K562 (cell line): ENCODE data around the gene PDCD1. TPM values are rescaled to one million over a fixed set of nuclear protein-coding genes. Genes with fewer than 3 reads are reported as not detected.
A peak's percentile ranks its signal among the peaks of the same experiment; 100 is the strongest.

ENCODE experiments used
- CBFB ChIP-seq: sonication (generic); formaldehyde crosslinking; IDR thresholded peaks from 2 replicates; pipeline ENCODE4 v1.4.0; 2020; ENCODE audit warnings: mild to moderate bottlenecking, missing genetic modification reagents
- DEAF1 ChIP-seq: fragments of 450-650 bp; formaldehyde crosslinking; IDR thresholded peaks from 2 replicates; pipeline ENCODE4 v1.4.0; 2020; ENCODE audit warnings: mild to moderate bottlenecking, moderate library complexity
- FOXK2 ChIP-seq, 2 experiments: fragments of 450-650 bp; IDR thresholded peaks in 1 of 2; conservative IDR thresholded peaks in 1 of 2; 2 replicates each; pipeline ENCODE4 v1.6.1; 2016; ENCODE audit warnings: low read depth in 2 of 2, mild to moderate bottlenecking in 1 of 2
- MAFG ChIP-seq: fragments of 450-650 bp; conservative IDR thresholded peaks from 2 replicates; pipeline ENCODE4 v1.6.1; 2016; ENCODE audit warnings: missing genetic modification characterization, missing compliant biosample characterization
- MCM7 ChIP-seq, 2 experiments: fragments of 450-650 bp; IDR thresholded peaks; 2 replicates each; pipeline ENCODE4 v1.6.1; 2016 to 2018
- NCOA6 ChIP-seq: fragments of 450-650 bp; IDR thresholded peaks from 2 replicates; pipeline ENCODE4 v1.6.1; 2017; ENCODE audit warnings: mild to moderate bottlenecking
- PML ChIP-seq: IDR thresholded peaks from 2 replicates; pipeline ENCODE4 v1.6.1; 2012; ENCODE audit warnings: low read length, inconsistent platforms
- POLR2AphosphoS5 ChIP-seq: IDR thresholded peaks from 2 replicates; pipeline ENCODE4 v1.6.1; 2011; ENCODE audit warnings: mild to moderate bottlenecking, low read depth, low read length, moderate library complexity; ENCODE audit not compliant: control insufficient read depth, insufficient read depth
- RBBP5 ChIP-seq: fragments of 200-600 bp; sonication (generic); IDR thresholded peaks from 2 replicates; pipeline ENCODE4 v1.6.1; 2012; ENCODE audit warnings: borderline replicate concordance, mild to moderate bottlenecking, low read length, control low read depth, inconsistent platforms; ENCODE audit not compliant: insufficient read depth, poor library complexity, severe bottlenecking
- SIRT6 ChIP-seq: IDR thresholded peaks from one replicate; pipeline ENCODE4 v1.6.1; 2012; ENCODE audit warnings: low read depth, mild to moderate bottlenecking, control low read depth, inconsistent platforms, low read length, moderate library complexity
- TBL1XR1 ChIP-seq, 2 experiments: IDR thresholded peaks; 2 replicates each; pipeline ENCODE4 v1.6.1; 2012; ENCODE audit warnings: improper control_type of control experiment in 2 of 2, low read length in 2 of 2, mild to moderate bottlenecking in 1 of 2
- TCF7L2 ChIP-seq: fragments of 150-350 bp; IDR thresholded peaks from 2 replicates; pipeline ENCODE4 v1.6.1; 2016; ENCODE audit warnings: low read depth, mild to moderate bottlenecking, low read length, moderate library complexity
- USF2 ChIP-seq: sonication (generic); formaldehyde crosslinking; IDR thresholded peaks from 2 replicates; pipeline ENCODE4 v1.5.0; 2020; ENCODE audit warnings: missing genetic modification reagents
- YBX1 ChIP-seq: fragments of 450-650 bp; IDR thresholded peaks from 2 replicates; pipeline ENCODE4 v1.7.1; 2016; ENCODE audit warnings: mild to moderate bottlenecking
- ZNF740 ChIP-seq, 3 experiments: fragments of 200-800 bp in 1 of 3; sonication (Bioruptor generic) in 1 of 3; sonication (generic) in 1 of 3; formaldehyde crosslinking in 1 of 3; IDR thresholded peaks; 2 replicates each; pipeline versions ENCODE4 v1.6.1 to v1.8.0; 2016 to 2022; ENCODE audit warnings: mild to moderate bottlenecking in 2 of 3, missing compliant biosample characterization in 2 of 3, missing genetic modification characterization in 2 of 3, missing genetic modification reagents in 1 of 3
- ZNF77 ChIP-seq: fragments of 250-450 bp; sonication (Bioruptor Pico); IDR thresholded peaks from 2 replicates; pipeline ENCODE4 v1.5.0; 2020
- ZNF79 ChIP-seq: fragments of 250-450 bp; sonication (Bioruptor Pico); IDR thresholded peaks from 2 replicates; pipeline ENCODE4 v1.4.0; 2020; ENCODE audit warnings: low read depth, mild to moderate bottlenecking, moderate library complexity
- polyA plus RNA-seq, 8 experiments: library from polyadenylated mRNA; depleted of rRNA in 4 of 8; stranded (reverse) in 5 of 8; unstranded in 3 of 8; fragments of >200 nt; fragmentation: Nextera tagmentation in 2 of 8; fragmentation: Illumina TruSeq in 1 of 8; extraction: Ambion mirVana in 2 of 8; extraction: Trizol in 1 of 8; gene quantifications; 2 replicates each; pipeline versions ENCODE4 v1.2.1 to v1.2.3, GENCODE V29; 2011 to 2014; ENCODE audit warnings: inconsistent platforms in 1 of 8, missing spikeins in 1 of 8
- total RNA-seq, 7 experiments: library from RNA; depleted of rRNA in 6 of 7; stranded (reverse); fragments of >200 nt in 6 of 7; fragmentation: Illumina TruSeq in 2 of 7; extraction: Trizol in 2 of 7; gene quantifications; 2 replicates each; pipeline versions ENCODE4 v1.2.1 to v1.2.3, GENCODE V29; 2011 to 2021; ENCODE audit warnings: low replicate concordance in 1 of 7
- TF ChIP-seq, protein P1 (sequence below): fragments of 450-650 bp; IDR thresholded peaks from 2 replicates; pipeline ENCODE4 v1.6.1; 2018; ENCODE audit warnings: mild to moderate bottlenecking, low read depth; ENCODE audit not compliant: partially characterized antibody
- TF ChIP-seq, protein P2 (sequence below), 2 experiments: fragments of 450-650 bp; conservative IDR thresholded peaks; 2 replicates each; pipeline ENCODE4 v1.6.1; 2017; ENCODE audit warnings: mild to moderate bottlenecking in 2 of 2, moderate library complexity in 2 of 2
- TF ChIP-seq, protein P3 (sequence below): fragments of 450-650 bp; formaldehyde crosslinking; IDR thresholded peaks from 2 replicates; pipeline ENCODE4 v1.4.0; 2020; ENCODE audit warnings: mild to moderate bottlenecking, moderate library complexity

PDCD1 gene
- total and polyA plus RNA-seq, 9 of the 15 experiments (the other 6 are each of a cell fraction or from before 2014, with no cell fraction given), result 0.15 to 2.5 (median 1.0) TPM; not detected in 2

DNA sequence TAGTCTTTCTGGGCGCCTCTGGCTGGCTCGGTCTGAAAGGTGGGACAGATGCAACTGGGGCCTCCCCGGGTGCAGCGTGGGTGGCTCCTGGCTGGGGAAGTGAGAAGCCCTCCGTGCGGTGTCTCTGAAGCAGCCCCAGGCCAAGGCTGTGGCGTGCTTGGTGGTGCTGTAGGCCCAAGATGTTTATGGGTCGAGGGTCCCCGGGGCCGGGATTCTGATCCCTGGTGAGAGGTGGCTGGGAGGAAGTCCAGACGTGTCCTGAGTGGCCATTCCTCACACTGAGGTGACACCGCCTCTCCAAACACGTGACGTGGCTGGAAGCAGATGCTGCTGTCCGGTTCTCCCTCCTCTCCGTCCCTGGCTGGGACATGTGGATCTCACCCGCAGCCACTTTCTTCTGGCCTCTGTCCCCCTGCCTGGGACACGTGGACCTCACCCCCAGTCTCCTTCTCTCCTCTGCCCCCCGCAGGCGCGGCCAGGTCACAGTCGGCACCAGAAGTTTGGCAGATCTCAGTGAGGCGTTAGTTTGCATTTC lies 23.5 kb upstream of the PDCD1 start (continued):
- peak; percentile 65 for TF ChIP-seq USF2
- TF ChIP-seq, protein P1, sequence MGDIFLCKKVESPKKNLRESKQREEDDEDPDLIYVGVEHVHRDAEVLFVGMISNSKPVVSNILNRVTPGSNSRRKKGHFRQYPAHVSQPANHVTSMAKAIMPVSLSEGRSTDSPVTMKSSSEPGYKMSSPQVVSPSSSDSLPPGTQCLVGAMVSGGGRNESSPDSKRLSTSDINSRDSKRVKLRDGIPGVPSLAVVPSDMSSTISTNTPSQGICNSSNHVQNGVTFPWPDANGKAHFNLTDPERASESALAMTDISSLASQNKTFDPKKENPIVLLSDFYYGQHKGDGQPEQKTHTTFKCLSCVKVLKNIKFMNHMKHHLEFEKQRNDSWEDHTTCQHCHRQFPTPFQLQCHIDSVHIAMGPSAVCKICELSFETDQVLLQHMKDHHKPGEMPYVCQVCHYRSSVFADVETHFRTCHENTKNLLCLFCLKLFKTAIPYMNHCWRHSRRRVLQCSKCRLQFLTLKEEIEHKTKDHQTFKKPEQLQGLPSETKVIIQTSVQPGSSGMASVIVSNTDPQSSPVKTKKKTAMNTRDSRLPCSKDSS, result no peak
- TF ChIP-seq CBFB (CRISPR knock-in tag), result no peak
- TF ChIP-seq ZNF79 (CRISPR knock-in tag), result no peak
- no peak for TF ChIP-seq POLR2AphosphoS5
- TF ChIP-seq SIRT6, result no peak
- TF ChIP-seq ZNF77 (CRISPR knock-in tag), result no peak
- TF ChIP-seq, protein P2, sequence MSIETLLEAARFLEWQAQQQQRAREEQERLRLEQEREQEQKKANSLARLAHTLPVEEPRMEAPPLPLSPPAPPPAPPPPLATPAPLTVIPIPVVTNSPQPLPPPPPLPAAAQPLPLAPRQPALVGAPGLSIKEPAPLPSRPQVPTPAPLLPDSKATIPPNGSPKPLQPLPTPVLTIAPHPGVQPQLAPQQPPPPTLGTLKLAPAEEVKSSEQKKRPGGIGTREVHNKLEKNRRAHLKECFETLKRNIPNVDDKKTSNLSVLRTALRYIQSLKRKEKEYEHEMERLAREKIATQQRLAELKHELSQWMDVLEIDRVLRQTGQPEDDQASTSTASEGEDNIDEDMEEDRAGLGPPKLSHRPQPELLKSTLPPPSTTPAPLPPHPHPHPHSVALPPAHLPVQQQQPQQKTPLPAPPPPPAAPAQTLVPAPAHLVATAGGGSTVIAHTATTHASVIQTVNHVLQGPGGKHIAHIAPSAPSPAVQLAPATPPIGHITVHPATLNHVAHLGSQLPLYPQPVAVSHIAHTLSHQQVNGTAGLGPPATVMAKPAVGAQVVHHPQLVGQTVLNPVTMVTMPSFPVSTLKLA (conservative IDR thresholded peaks at IDR 0.05), result peak; percentile 86 to 92
- TF ChIP-seq PML, result no peak
- TF ChIP-seq TCF7L2, result no peak
- TF ChIP-seq MAFG, result no peak
- no peak for TF ChIP-seq DEAF1 (CRISPR knock-in tag)
- TF ChIP-seq RBBP5, result peak; percentile 27
- TF ChIP-seq YBX1, result no peak
- no peak for TF ChIP-seq MCM7 (IDR thresholded peaks at IDR 0.05)
- TF ChIP-seq, protein P3, sequence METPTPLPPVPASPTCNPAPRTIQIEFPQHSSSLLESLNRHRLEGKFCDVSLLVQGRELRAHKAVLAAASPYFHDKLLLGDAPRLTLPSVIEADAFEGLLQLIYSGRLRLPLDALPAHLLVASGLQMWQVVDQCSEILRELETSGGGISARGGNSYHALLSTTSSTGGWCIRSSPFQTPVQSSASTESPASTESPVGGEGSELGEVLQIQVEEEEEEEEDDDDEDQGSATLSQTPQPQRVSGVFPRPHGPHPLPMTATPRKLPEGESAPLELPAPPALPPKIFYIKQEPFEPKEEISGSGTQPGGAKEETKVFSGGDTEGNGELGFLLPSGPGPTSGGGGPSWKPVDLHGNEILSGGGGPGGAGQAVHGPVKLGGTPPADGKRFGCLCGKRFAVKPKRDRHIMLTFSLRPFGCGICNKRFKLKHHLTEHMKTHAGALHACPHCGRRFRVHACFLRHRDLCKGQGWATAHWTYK, result no peak
- TF ChIP-seq FOXK2 (conservative IDR thresholded peaks at IDR 0.05 in 1 of 2, IDR thresholded peaks at IDR 0.05 in 1 of 2; ENCODE audit: low read depth in 2 of 2), result no peak
- peak; percentile 30; the same call in 1 of the 2 replicates for TF ChIP-seq ZNF740 (CRISPR knock-in tag; IDR thresholded peaks at IDR 0.05)
- TF ChIP-seq ZNF740 (tag; IDR thresholded peaks at IDR 0.05), result no peak
- TF ChIP-seq NCOA6, result no peak
- TF ChIP-seq TBL1XR1 (IDR thresholded peaks at IDR 0.05; ENCODE audit: low read length in 2 of 2), result no peak
